ENCODE results near the gene PPTC7. TPM values are rescaled to one million over a fixed set of nuclear protein-coding genes. Genes with fewer than 3 reads are reported as not detected.

PPTC7 gene
- total and polyA plus RNA-seq, 2 of the 8 experiments (the other 6 are each of a cell fraction or from before 2014, with no cell fraction given): 8.1 to 15.9 TPM

GRCh38 chr12:110545812-110546211 lies 37.3 kb downstream of the PPTC7 start:
- no peaks in the 10 kb centered on the region for H3K23me2 ChIP-seq (ENCODE audit: low read depth, low read length)
- no peak overlapping the region for H4K5ac ChIP-seq (ENCODE audit: insufficient read length, low read depth, low read length)
- no peak overlapping the region for H2AK5ac ChIP-seq (ENCODE audit: low read depth, low read length)
- no peak overlapping the region for H3K4me2 ChIP-seq (ENCODE audit: insufficient read depth in 1 of 2, low read depth in 2 of 2, low read length in 2 of 2)
- H3K27ac ChIP-seq (ENCODE audit: low read depth, low read length): no peak overlapping the region
- H3K79me2 ChIP-seq (ENCODE audit: control insufficient read depth in 1 of 2, insufficient read depth in 2 of 2, low read length in 2 of 2): no peaks in the 10 kb centered on the region
- H3K4ac ChIP-seq (replicated peaks; ENCODE audit: insufficient read length, low read depth, low read length): no peak overlapping the region
- FAIRE-seq (no peak), DNase-seq (ENCODE audit: low read depth in 1 of 2, low spot score in 2 of 2) (no peak)
- H3K79me1 ChIP-seq (ENCODE audit: low read depth, low read length): peaks cover 4% of the 10 kb centered on the region; the same call in 1 of the 2 replicates
- H3K4me1 ChIP-seq (replicated peaks in 1 of 4; ENCODE audit: control insufficient read depth in 3 of 4, insufficient read depth in 4 of 4, low read length in 3 of 4): 0 out of 7 replicates have a peak, but pooled peaks cover 0 to 2% (median 0%) of the 10 kb centered on the region in 4 experiments
- no peak overlapping the region for H2BK5ac ChIP-seq (ENCODE audit: low read depth, low read length)
- POLR2A ChIA-PET (ENCODE audit: partially characterized antibody): no interaction called here
- no peak overlapping the region for H3K56ac ChIP-seq (replicated peaks; ENCODE audit: insufficient read length, low read depth, low read length)
- CTCF ChIA-PET (ENCODE audit: partially characterized antibody): interaction anchor here (0.6 kb wide), 1 partner anchor 100 kb away, joined by 3 read pairs; no protein-coding TSS in a partner anchor
- no peaks in the 10 kb centered on the region for H3K27me3 ChIP-seq (replicated peaks in 1 of 4; ENCODE audit: control insufficient read depth in 3 of 4, extremely low read depth in 1 of 4, insufficient read depth in 3 of 4, low read length in 3 of 4)
- peaks cover 0 to 2% (median 0%) of the 10 kb centered on the region in 4 experiments; a peak in 2 of 8 replicates for H3K36me3 ChIP-seq (ENCODE audit: control insufficient read depth in 2 of 4, insufficient read depth in 4 of 4, low read length in 3 of 4)
- H3K9me3 ChIP-seq (ENCODE audit: insufficient read depth in 2 of 2, low read depth in 1 of 2, low read length in 1 of 2): no peaks in the 10 kb centered on the region
- no peak overlapping the region for H2BK20ac ChIP-seq (ENCODE audit: low read length)
- H2AFZ ChIP-seq (ENCODE audit: low read length): no peak overlapping the region
- no peak overlapping the region for H3K4me3 ChIP-seq (ENCODE audit: extremely low read depth in 1 of 4, insufficient read depth in 2 of 4, low read depth in 3 of 4, low read length in 4 of 4)
- H2BK12ac ChIP-seq (ENCODE audit: low read depth, low read length): no peak overlapping the region
- H4K8ac ChIP-seq (ENCODE audit: extremely low read depth, insufficient read depth, low read length): no peak overlapping the region
- H3K23ac ChIP-seq (ENCODE audit: insufficient read length): no peak overlapping the region
- no peak overlapping the region for H4K91ac ChIP-seq (replicated peaks; ENCODE audit: insufficient read length, low read length)
- H2BK15ac ChIP-seq (ENCODE audit: low read length): no peak overlapping the region
- no peak overlapping the region for H2BK120ac ChIP-seq (replicated peaks; ENCODE audit: low read depth, low read length)
- WGBS, 2 experiments (ENCODE audit: extremely low coverage in 1 of 2, insufficient coverage in 1 of 2, insufficient read length in 1 of 2, insufficient replicate concordance in 2 of 2, low coverage in 1 of 2, low lambda C conversion rate in 2 of 2, missing lambda C conversion rate in 1 of 2): 91% methylated on average over 10 of the region's 10 CpGs; no CpG with 5 or more reads in 1 of the 2 experiments
- H3K18ac ChIP-seq (ENCODE audit: extremely low read depth, low read length): no peak overlapping the region
- H3K14ac ChIP-seq (ENCODE audit: insufficient read length): no peak overlapping the region
- H4K20me1 ChIP-seq (replicated peaks in 1 of 2; ENCODE audit: control insufficient read depth in 1 of 2, insufficient read depth in 2 of 2, low read length in 2 of 2): no peaks in the 10 kb centered on the region
- no peak overlapping the region for H3K9ac ChIP-seq (replicated peaks in 1 of 4; ENCODE audit: extremely low read depth in 1 of 4, low read depth in 3 of 4, low read length in 3 of 4)
- TF ChIP-seq CBX5 (IDR thresholded peaks at IDR 0.05; ENCODE audit: low read depth, low read length) (no peak), NRF1 (IDR thresholded peaks at IDR 0.05; ENCODE audit: low read depth, low read length) (no peak), CTBP2 (IDR thresholded peaks at IDR 0.05; ENCODE audit: borderline replicate concordance, insufficient read depth, insufficient read length, low read length) (no peak), SAP30 (IDR thresholded peaks at IDR 0.05; ENCODE audit: insufficient read depth, insufficient replicate concordance, low read length) (no peak)
- TF ChIP-seq, protein P1, sequence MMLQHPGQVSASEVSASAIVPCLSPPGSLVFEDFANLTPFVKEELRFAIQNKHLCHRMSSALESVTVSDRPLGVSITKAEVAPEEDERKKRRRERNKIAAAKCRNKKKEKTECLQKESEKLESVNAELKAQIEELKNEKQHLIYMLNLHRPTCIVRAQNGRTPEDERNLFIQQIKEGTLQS (IDR thresholded peaks at IDR 0.05; ENCODE audit: insufficient read depth, low read depth, low read length): no peak
